SK-N-MC (cell line): ENCODE measurements around the gene NEK6.

Experiments used
- EZH2 ChIP-seq: fragments of 200-600 bp; sonication (generic); IDR thresholded peaks from one replicate; pipeline ENCODE4 v1.6.1; 2017; ENCODE audit warnings: antibody characterized with exemption
- POLR2AphosphoS5 ChIP-seq: IDR thresholded peaks from 2 replicates; pipeline ENCODE4 v1.6.1; 2012; ENCODE audit warnings: mild to moderate bottlenecking, low read depth, low read length, borderline replicate concordance

- TF ChIP-seq EZH2, result no peak
- TF ChIP-seq POLR2AphosphoS5, result no peak
These were observed 6.0 kb upstream of the NEK6 start for GRCh38 chr9:124251605-124252378.
